Aorta (tissue), 5 donors: ENCODE results near the gene COX6B1. TPM values are rescaled to one million over a fixed set of nuclear protein-coding genes. Genes with fewer than 3 reads are reported as not detected.
"Not testable (repeated sequence)": the region's sequence is repeated elsewhere in the genome, so short reads cannot be mapped to it uniquely, and the experiment has no call there.

Source experiments
- ATAC-seq: fragments of 200-7000 bp; cut with Tn5 transposase; one replicate; pipeline ENCODE4 v1.9.1; 2022; ENCODE audit warnings: moderate library complexity; ENCODE audit not compliant: low FRiP score
- DNase-seq, 2 donors: peaks; one replicate each; pipeline ENCODE4 v3.0.0-alpha.2; 2020
- H3K27ac ChIP-seq, 2 donors: one replicate each; pipeline ENCODE4 v1.5.1; 2013; ENCODE audit warnings: low read length in 2 of 2, mild to moderate bottlenecking in 2 of 2, moderate library complexity in 2 of 2, control low read depth in 1 of 2, inconsistent platforms in 1 of 2, low read depth in 1 of 2
- H3K27me3 ChIP-seq, 2 donors: one replicate each; pipeline ENCODE4 v1.6.1; 2013; ENCODE audit warnings: control low read depth in 1 of 2, low read length in 1 of 2, mild to moderate bottlenecking in 1 of 2, moderate library complexity in 1 of 2; ENCODE audit not compliant: insufficient read depth in 2 of 2, control insufficient read depth in 1 of 2
- H3K36me3 ChIP-seq, 2 donors: one replicate each; pipeline ENCODE4 v1.6.1; 2013; ENCODE audit warnings: control low read depth in 1 of 2, low read length in 1 of 2, mild to moderate bottlenecking in 1 of 2; ENCODE audit not compliant: insufficient read depth in 2 of 2, control insufficient read depth in 1 of 2
- H3K4me1 ChIP-seq, 2 donors: one replicate each; pipeline ENCODE4 v1.6.1; 2013; ENCODE audit warnings: low read length in 2 of 2, control low read depth in 1 of 2, mild to moderate bottlenecking in 1 of 2, moderate library complexity in 1 of 2; ENCODE audit not compliant: insufficient read depth in 2 of 2, control insufficient read depth in 1 of 2
- H3K4me3 ChIP-seq, 2 donors: one replicate each; pipeline ENCODE4 v1.5.1; 2013; ENCODE audit warnings: low read length in 2 of 2, control low read depth in 1 of 2, mild to moderate bottlenecking in 1 of 2
- H3K9me3 ChIP-seq: one replicate; pipeline ENCODE4 v1.6.1; 2013; ENCODE audit warnings: mild to moderate bottlenecking, low read length; ENCODE audit not compliant: control insufficient read depth
- WGBS, 2 donors: extraction: QIAGEN DNeasy Blood & Tissue Kit; methylation state at CpG; one replicate each; pipeline ENCODE4 v1.1.7; 2013; 5-methylcytosine and 5-hydroxymethylcytosine counted together
- intact Hi-C, 2 donors: fragments of 100-400 bp; cut with DNase I; formaldehyde crosslinking; loops; one replicate each; pipeline versions ENCODE4 v1.14.2 to v1.15.0; 2022
- polyA plus RNA-seq, 2 donors: library from polyadenylated mRNA; stranded (reverse); fragments of 200-250 nt; gene quantifications; one replicate each; pipeline ENCODE4 v1.2.3, GENCODE V29; 2013
- total RNA-seq, 2 donors: library from RNA; stranded (reverse); fragmentation: NEBNext Ultra II Directional; extraction: Animal tissue kit (Norgen Biotek cat#: 25700); gene quantifications; one replicate each; pipeline ENCODE4 v1.2.1, GENCODE V29; 2021
- donor health status: healthy with polysubstance abuse.
- donor health status: Bipolar disorder and iron deficiency.
- donor health status: DM: no; HTN: no; CAD: no.
- donor health status: DM: no; HTN: no; CAD: no.
- donor health status: DM: yes; HTN: yes; CAD: no.

Gene COX6B1
- total and polyA plus RNA-seq, 4 donors, result 196 to 730 (median 359) TPM

DNA sequence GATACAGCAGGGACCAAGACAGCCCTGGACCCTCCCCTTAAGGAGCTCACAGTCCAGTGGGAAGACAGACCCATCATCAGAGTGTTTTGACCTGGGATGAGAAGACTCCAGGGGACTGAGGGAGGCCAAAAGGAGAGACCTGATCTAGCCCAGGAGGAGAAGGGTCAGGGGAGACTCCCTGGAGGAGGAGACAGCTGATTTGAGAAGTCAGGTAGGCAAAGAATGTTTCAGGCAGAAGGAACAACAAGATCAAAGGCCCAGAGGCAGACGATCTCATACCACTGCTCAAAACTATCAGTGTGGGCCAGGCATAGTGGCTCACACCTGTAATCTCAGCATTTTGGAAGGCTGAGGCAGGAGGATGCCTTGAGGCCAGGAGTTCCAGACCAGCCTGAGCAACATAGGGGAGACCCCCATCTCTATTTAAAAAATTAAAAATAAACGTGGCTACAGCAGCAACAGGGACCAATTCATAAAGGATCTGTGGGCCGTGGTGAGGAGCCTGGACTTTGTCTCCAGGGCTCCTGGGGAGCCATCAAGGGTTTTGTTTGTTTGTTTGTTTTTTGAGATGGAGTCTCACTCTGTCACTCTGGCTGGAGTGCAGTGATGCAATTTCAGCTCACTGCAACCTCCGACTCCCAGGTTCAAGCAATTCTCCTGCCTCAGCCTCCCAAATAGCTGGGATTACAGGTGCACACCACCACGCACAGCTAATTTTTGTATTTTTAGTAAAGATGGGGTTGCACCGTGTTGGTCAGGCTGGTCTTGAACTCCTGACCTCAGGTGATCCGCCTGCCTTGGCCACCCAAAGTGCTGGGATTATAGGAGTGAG lies 2.2 kb upstream of the COX6B1 start:
- Histone ChIP-seq H3K27me3 (no peaks in the 10 kb centered on the region), H3K36me3 (no peaks in the 10 kb centered on the region), H3K9me3 (no peaks in the 10 kb centered on the region), H3K27ac (peak overlapping the region in 1 of 2 donors; percentile 49), H3K4me3 (no peak overlapping the region), H3K4me1 (no peaks in the 10 kb centered on the region)
- ATAC-seq, result no peak
- DNase-seq, result no peak
- 79 to 90% methylated on average over 7 of the region's 7 CpGs for WGBS, 2 donors
- intact Hi-C loops, result no loop called here

DNA sequence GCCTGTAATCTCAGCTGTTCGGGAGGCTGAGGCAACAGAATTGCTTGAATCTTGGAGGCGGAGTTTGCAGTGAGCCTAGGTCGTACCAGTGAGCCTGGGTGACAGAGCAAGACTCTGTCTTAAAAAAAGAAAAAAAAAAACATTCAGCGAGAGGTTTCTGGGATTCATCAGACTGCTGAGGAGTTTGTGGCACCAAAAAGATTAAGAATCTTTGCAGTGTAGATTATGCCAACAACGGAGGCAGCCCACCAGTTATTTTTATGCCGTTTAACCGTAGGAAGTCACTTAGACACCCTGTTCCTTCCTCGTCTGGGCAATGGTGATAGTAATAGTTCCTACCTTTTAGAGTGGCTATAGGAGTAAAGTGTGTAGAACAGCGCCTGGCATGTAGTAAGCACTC lies 2.5 kb downstream of the COX6B1 start:
- WGBS, 2 donors, result 72 to 81% methylated on average over 9 of the region's 9 CpGs
- no peaks in the 10 kb centered on the region for H3K27me3 ChIP-seq
- intact Hi-C loops, result no loop called here
- H3K27ac ChIP-seq, result no peak overlapping the region
- no peaks in the 10 kb centered on the region for H3K4me1 ChIP-seq
- no peak for ATAC-seq
- peaks cover 2 to 3% of the 10 kb centered on the region in 2 donors for H3K36me3 ChIP-seq
- no peak overlapping the region for H3K4me3 ChIP-seq
- no peaks in the 10 kb centered on the region for H3K9me3 ChIP-seq
- no peak for DNase-seq

DNA sequence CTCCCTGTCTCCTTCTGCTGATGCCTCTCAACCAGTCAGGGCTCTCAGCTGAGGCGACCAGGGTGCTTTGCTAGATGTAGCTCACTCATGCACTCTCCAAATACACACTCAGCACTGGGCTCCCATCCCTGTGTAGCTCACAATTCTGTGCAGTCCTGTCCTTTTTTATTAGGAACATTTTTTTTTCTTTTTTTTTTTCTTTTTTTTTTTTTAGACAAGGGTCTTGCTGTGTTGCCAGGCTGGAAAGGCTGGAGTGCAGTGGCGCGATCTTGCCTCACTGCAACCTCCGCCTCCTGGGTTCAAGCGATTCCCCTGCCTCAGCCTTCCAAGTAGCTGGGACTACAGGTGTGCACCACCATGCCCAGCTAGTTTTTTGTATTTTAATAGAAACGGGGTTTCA lies 6.7 kb downstream of the COX6B1 start:
- H3K36me3 ChIP-seq, result peaks cover 2 to 12% of the 10 kb centered on the region in 2 donors
- ATAC-seq, result not testable (repeated sequence)
- WGBS, 2 donors, result 90 to 97% methylated on average over 6 of the region's 6 CpGs

DNA sequence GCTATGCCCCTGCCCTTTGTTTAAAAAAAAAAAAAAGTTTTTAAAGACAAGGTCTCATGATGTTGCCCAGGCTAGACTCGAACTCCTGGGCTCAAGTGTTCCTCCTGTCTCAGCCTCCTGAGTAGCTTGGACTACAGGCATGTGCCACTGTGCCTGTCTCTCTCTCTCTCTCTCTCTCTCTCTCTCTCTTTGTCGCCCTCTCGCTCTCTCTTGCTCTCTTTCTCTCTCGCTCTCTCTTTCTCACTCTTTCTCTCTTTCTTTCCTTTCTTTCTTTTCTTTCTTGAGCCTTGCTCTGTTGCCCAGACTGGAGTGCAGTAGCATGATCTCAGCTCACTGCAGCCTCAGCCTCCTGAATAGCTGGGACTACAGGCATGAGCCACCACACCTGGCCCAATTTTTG lies 7.5 kb downstream of the COX6B1 start:
- ATAC-seq, result no peak

More for the DNA sequence above, 6.7 kb downstream of the COX6B1 start:
- H3K9me3 ChIP-seq, H3K4me1 ChIP-seq, intact Hi-C loops, H3K4me3 ChIP-seq, H3K27ac ChIP-seq, DNase-seq, H3K27me3 ChIP-seq: not testable (repeated sequence)

DNA sequence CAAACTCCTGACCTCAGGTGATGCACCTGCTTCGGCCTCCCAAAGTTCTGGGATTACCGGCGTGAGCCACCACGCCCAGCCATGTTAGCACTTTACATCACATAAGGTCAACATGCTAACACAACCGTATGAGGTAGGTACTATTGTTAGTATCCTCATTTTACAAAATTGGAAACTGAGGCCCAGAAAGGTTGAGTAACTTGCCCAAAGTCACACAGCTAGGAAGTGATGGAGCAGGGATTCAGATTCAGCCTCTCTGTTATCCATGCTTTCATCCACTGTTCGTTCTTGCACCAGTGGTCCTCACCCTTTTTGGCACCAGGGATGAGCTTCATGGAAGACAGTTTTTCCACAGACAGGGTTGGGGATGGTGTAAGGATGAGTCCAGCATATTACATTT lies 8.6 kb downstream of the COX6B1 start:
- DNase-seq, result no peak
- Histone ChIP-seq H3K27me3 (no peaks in the 10 kb centered on the region), H3K36me3 (peaks cover 2 to 13% of the 10 kb centered on the region in 2 donors), H3K4me3 (no peak overlapping the region), H3K9me3 (no peaks in the 10 kb centered on the region), H3K4me1 (no peaks in the 10 kb centered on the region), H3K27ac (no peak overlapping the region)
- no peak for ATAC-seq
- 93% methylated on average over 6 of the region's 6 CpGs for WGBS, 2 donors
- intact Hi-C loops, result no loop called here

More for the DNA sequence above, 7.5 kb downstream of the COX6B1 start:
- intact Hi-C loops, result no loop called here
- no peaks in the 10 kb centered on the region for H3K9me3 ChIP-seq
- H3K4me3 ChIP-seq, result no peak overlapping the region
- H3K27me3 ChIP-seq, result no peaks in the 10 kb centered on the region
- no peaks in the 10 kb centered on the region for H3K4me1 ChIP-seq
- H3K27ac ChIP-seq, result no peak overlapping the region
- WGBS, 2 donors, result 92 to 94% methylated on average over 4 of the region's 4 CpGs
- H3K36me3 ChIP-seq, result peaks cover 2 to 13% of the 10 kb centered on the region in 2 donors
- DNase-seq, result no peak

DNA sequence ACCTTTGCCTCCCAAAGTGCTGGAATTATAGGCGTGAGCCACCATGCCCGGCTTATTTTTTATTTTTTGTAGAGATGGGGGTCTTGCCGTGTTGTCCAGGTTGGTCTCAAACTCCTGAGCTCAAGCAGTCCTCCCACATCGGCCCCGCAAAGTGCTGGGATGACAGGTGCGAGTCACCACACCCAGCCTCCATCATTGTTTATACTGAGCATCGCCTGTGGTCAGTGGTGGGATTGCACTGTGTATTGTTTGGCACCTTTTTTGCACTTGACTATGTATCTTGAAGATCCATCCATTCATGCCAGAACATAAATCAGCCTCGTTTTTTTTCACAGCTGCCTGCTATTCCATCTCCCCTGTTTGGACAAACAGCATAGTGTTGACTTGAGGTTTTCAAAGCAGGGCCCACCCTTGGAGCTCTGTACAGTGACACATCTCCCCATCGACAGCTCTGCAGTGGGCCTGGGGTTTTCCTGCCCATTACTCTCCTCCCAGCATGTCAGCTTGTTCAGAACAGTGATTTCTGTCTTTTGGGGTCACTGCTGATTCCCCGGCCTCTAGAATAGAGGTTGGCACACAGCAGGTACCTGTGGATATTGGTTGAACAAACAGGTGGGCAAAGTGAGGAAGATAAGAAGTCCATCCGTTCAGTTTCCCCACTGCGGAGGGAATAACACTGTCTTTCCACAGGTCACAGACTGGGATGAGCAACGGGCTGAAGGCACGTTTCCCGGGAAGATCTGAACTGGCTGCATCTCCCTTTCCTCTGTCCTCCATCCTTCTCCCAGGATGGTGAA lies 10.0 kb downstream of the COX6B1 start:
- no peaks in the 10 kb centered on the region for H3K9me3 ChIP-seq
- no peak for DNase-seq
- H3K4me3 ChIP-seq, result no peak overlapping the region
- intact Hi-C loops, result no loop called here
- H3K27ac ChIP-seq, result no peak overlapping the region
- WGBS, 2 donors, result 90% methylated on average over 15 of the region's 15 CpGs
- peaks cover 2 to 13% of the 10 kb centered on the region in 2 donors for H3K36me3 ChIP-seq
- no peaks in the 10 kb centered on the region for H3K4me1 ChIP-seq
- ATAC-seq, result no peak
- H3K27me3 ChIP-seq, result no peaks in the 10 kb centered on the region

DNA sequence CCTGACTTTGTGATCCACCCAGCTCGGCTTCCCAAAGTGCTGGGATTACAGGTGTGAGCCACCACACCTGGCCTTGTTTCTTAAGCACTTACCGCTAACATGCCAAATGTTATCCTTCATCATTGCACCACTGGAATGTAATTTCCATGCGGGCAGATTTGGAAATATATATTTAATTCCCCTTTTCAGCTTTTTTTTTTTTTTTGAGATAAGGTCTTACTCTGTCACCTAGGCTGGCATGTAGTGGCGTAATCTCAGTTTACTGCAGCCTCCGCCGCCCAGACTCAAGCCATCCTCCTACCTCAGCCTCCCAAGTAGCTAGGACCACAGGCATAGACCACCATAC lies 13.8 kb downstream of the COX6B1 start:
- no peaks in the 10 kb centered on the region for H3K27me3 ChIP-seq
- no peaks in the 10 kb centered on the region for H3K4me1 ChIP-seq
- DNase-seq (no peak), ATAC-seq (no peak)
- intact Hi-C loops, result no loop called here
- H3K9me3 ChIP-seq, result no peaks in the 10 kb centered on the region
- H3K36me3 ChIP-seq, result peaks cover 0 to 11% of the 10 kb centered on the region in 2 donors
- H3K4me3 ChIP-seq, result no peak overlapping the region
- H3K27ac ChIP-seq, result no peak overlapping the region
- WGBS, 2 donors, result 97 to 98% methylated on average over 6 of the region's 6 CpGs

DNA sequence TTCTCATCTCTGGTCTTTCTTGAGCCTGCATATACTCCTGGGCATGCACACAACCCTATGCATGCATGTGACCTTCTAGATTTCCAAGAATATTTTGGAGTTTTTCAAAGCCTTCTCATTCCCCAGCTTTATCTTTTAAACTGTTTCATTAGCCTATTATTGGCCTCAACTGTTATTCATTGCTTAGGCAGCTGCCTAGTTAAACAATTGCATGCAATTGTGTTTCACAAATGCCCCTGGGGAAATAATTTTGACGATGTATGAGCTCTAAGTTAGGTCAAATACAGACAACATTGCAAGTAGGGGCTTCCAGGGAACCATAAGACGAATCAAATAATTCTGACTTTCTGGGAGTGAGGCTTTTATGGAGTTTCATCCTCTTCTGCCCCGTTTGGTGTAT lies 15.9 kb downstream of the COX6B1 start:
- Histone ChIP-seq H3K4me1 (no peaks in the 10 kb centered on the region), H3K27me3 (no peaks in the 10 kb centered on the region), H3K4me3 (no peak overlapping the region), H3K27ac (no peak overlapping the region), H3K9me3 (no peaks in the 10 kb centered on the region), H3K36me3 (peaks cover 0 to 4% of the 10 kb centered on the region in 2 donors)
- WGBS, 2 donors, result 76 to 81% methylated on average over 3 of the region's 3 CpGs
- no peak for ATAC-seq
- no peak for DNase-seq
- intact Hi-C loops, result no loop called here
